GM18873 (cell line): Measurements from ENCODE around the gene TCTN1.
A peak's percentile ranks its signal among the peaks of the same experiment; 100 is the strongest.
"Not testable (repeated sequence)": the region's sequence is repeated elsewhere in the genome, so short reads cannot be mapped to it uniquely, and the experiment has no call there.

Source experiments
- ATAC-seq: cut with Tn5 transposase; IDR thresholded peaks from one replicate; pipeline ENCODE4 v1.9.1; 2021; ENCODE audit warnings: mild to moderate bottlenecking, moderate library complexity, moderate number of reproducible peaks; ENCODE audit not compliant: unreplicated experiment, low FRiP score

The TCTN1 gene

DNA sequence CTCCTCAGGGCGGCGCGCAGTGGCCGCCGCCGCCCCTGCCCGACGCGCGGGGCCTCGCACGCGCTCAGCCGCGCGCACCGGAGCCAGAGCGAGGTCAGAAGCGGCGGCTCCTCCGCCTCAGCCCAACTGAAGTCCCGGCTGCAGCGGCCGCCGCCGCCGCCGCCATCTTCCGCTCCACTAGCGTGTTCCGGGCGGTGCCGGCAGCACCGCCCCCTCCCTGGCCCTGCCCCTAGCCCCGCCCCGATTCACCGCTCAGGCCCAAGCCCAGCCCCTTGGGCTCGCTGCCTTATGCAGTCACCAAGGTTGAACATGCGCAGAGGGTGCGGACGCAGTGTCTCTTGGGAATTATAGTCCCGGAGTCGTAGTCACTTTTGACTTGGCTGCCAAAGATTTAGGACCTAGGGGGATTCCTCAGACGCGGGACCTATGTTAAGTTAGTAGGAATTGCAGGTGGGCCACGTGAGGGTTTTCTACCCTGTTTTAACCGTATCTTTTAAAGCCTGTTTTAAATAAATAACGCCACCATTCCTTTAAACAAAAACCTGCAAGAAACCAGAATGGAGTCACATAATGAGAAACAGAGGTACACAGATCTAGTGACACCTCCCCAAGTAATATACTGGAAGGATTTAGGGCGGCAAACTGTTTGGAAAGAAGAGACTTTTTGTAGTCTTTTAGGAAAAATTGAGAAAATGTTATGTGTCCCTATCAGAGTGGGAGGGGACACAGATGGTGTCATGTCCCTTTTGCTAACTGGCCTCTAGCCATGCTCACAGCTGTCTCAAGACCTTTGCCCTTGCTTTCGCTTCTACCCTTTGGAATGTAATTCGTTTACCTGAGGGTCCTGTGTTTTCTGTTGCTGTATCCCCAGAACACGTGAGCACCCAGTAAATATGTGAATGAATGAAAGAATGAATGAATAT lies 30.5 kb upstream of the TCTN1 start, which contains the start of gene PPTC7:
Gene PPTC7, minus strand, starts transcription at position 182 of the 923 bp plus-strand sequence. CDS start 287 bp downstream, outside the sequence.
- ATAC-seq = peak; percentile 50

DNA sequence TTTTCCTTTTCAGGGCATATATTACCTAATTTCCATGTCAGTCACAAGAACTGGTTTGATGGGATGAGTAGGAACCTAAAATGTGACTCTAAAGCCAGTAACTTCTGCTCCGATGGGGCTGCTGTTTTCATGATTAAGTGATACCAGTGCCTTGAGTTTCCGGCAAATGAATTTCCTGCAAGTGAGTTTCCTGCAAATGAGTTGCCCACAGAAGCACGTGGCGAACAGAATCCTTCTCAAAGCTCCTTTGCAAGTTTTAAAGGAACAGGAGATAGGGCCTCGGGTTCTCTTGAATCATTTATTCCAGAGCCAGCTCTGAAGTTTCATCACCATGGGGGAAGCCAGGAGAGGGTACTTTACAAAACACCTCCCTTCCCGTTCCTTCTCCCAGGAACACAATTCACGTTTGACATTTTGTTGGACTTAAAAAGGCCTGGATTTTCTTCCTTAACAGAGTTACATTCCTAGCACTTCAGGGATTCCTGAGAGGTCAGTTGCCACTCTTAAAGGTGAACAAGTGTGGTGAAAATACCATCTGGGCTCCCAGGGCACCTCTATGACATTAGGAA lies 28.6 kb upstream of the TCTN1 start:
- ATAC-seq = no peak

DNA sequence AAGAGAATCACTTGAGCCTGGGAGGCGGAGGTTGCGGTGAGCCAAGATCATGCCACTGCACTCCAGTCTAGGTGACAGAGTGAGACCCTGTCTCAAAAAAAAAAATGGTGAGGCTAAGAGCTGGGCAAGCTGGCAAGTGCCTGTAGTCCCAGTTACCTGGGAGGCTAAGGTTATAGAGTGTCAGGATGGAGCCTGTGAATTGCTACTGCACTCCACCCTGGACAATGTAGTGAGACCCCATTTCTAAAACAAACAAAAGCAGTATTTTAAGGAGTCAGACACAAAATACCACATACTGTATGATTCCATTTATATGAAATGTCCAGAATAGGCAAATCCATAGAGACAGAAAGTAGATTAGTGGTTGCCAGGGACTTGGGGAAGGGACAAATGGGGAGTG lies 26.8 kb upstream of the TCTN1 start:
- ATAC-seq = not testable (repeated sequence)

DNA sequence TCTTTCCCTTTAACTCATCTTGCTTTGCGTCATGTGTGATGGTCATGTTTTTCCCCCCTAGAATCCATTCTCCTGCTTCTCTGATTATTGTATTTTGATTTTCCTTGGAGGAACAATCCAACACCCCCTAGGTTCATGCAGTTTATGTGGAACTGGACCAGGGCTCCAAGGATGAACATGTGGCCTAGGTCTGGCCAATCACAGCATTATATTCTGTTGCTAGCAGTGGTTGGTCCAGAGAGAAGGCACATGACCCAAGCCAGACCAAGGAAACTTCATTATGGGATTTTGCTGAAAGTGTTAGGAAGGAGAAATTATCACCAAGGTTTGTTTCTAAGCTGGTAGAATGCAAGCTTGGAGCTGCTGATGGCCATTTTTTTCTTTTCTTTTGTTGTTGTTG lies 23.9 kb upstream of the TCTN1 start:
- ATAC-seq = no peak

- ATAC-seq = no peak
Observed at GRCh38 chr12:110590806-110591326, 23.1 kb upstream of the TCTN1 start.

GRCh38 chr12:110591451-110592051 lies 22.4 kb upstream of the TCTN1 start:
- no peak for ATAC-seq

DNA sequence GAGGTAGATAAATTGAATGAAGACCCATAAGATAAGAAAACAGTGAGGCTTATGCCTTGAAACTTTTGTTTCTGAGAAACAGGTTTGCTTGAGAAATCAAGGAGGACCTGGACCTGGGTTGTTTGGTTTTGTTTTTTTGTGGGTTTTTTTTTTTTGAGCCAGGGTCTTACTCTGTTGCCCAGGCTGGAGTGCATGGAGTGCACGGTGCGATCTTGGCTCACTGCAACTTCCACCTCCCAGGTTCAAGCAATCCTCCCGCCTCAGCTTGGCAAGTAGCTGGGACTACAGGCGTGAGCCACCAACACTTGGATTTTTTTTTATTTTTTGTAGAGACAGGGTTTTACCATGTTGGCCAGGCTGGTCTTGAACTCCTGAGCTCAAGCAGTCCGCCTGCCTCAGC lies 21.9 kb upstream of the TCTN1 start:
- ATAC-seq = no peak

GRCh38 chr12:110592919-110593318 lies 21.0 kb upstream of the TCTN1 start:
- ATAC-seq = not testable (repeated sequence)

DNA sequence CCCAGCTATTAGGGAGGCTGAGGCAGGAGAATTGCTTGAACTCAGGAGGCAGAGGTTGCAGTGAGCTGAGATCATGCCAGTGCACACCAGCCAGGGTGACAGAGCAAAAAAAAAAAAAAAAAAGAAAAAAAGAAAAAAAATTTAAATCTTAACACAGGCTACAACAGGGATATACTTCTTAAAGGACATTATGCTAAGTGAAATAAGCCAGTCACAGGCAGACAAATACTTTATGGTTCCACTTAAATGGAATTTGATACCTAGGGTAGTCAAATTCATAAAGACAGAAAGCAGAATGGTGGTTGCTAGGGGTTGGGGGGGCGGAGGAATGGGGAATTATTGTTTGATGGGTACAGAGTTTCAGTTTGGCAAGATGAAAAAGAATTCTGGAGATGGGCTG lies 16.0 kb upstream of the TCTN1 start:
- ATAC-seq = no peak

- no peak for ATAC-seq
Observed at GRCh38 chr12:110599334-110599733, 14.6 kb upstream of the TCTN1 start.

DNA sequence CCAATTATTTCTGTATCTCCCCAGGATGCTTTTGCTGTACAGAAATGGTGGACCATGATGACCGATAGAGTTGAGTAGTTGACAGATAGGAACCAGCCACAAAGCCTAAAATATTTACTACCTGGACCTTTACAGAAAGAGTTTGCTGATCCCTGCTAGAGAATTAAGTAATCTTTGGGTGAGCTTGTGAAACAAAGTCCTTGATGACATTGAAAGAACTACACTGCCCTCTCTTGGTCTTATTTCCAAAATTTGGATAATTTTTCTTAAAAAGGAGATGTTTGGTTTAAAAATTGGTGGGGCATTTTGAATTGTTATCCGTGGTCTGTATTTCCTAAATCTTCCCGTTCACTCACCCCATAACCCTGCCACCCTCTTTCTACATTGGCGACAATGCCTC lies 13.7 kb upstream of the TCTN1 start:
- no peak for ATAC-seq

- not testable (repeated sequence) for ATAC-seq
Observed at GRCh38 chr12:110602085-110602814, 11.7 kb upstream of the TCTN1 start.

GRCh38 chr12:110606253-110606611 lies 7.7 kb upstream of the TCTN1 start:
- ATAC-seq = no peak

DNA sequence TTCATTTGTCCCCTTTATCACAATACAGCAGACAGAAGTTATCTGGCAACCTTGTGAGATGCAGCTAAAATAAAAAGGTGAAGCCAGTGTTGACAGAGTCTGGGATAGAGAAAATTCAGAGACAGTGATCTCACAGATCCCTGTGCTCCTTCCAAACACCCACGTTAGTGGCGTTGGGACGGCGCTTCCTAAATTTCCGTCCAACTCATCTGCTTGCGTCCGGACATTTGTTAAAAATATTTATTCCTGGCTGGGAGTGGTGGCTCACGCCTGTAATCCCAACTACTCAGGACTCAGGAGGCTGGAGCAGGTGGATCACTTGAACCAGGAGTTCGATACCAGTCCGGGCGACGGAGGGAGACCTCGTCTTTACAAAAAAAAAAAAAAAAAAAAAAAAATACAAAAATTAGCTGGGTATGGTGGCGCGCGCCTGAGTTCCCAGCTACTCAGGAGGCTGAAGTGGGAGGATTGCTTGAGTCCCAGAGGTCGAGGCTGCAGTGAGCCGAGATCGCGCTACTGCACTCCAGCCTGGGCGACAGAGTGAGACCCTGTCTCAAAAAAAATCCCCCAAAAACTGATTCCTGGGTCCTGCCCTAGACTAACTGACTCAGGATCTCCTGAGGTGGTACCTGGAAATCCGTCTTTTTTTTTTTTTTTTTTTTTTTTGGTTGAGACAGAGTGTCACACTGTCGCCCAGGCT lies 708 bp upstream of the TCTN1 start:
- no peak for ATAC-seq

GRCh38 chr12:110615171-110615570 lies 1.2 kb downstream of the TCTN1 start:
- no peak for ATAC-seq

GRCh38 chr12:110616471-110617115 lies 2.7 kb downstream of the TCTN1 start:
- no peak for ATAC-seq

DNA sequence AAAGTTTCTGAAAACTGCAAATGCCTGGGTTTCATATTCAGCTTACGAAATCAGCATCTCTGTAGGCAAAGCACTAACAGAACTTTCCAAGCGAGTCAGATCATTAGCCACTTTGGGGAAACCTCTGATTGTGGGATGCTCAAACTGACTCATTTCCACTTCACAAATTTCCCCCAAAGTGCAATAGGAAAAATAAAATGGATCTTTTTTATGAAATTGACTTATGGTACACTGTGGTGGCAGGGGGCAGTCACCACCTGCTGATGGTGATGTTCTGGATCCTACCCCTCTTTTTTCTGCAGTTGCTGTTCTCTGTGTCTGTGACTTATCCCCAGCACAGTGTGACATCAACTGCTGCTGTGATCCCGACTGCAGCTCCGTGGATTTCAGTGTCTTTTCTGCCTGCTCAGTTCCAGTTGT lies 5.6 kb downstream of the TCTN1 start:
- no peak for ATAC-seq

DNA sequence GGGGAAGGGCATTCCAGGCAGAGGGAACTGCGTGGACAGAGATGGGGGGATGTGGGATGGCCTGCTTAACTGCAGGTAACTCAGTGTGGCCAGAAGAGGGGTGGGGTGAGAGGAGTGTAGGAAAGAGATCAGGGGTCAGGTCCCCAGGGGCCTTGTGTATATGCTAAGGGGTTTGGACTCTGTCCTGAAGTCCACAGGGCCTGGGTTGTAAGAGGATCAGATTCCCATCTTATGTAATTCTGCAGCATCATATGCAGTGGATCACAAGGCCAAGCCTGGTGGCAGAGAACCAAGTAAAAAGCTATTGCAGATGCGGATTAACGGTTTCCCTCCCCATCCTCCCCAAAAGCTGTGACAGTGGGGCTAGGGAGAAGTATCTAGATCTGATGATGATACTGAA lies 8.7 kb downstream of the TCTN1 start:
- ATAC-seq = no peak

GRCh38 chr12:110627500-110628195 lies 13.7 kb downstream of the TCTN1 start:
- ATAC-seq = no peak
